ENCODE data around the gene FBXW11.

DNA sequence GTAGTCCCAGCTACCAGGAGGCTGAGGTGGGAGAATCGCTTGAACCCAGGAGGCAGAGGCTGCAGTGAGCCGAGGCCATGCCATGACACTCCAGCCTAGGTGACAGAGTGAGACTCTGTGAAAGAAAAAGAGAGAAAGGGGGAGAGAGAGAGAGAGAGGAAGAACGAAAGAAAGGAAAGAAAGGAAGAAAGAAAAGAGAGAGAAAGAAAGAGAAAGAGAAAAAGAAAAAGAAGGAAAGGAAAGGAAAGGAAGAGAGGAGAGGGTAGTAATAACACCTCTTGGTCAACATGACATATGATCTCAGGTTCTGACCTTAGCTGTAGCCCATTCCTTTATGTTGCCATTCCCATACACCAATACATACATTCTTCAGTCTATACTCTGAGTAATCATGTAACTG lies 14.1 kb downstream of the FBXW11 start:
- TF ChIP-seq, protein P1, sequence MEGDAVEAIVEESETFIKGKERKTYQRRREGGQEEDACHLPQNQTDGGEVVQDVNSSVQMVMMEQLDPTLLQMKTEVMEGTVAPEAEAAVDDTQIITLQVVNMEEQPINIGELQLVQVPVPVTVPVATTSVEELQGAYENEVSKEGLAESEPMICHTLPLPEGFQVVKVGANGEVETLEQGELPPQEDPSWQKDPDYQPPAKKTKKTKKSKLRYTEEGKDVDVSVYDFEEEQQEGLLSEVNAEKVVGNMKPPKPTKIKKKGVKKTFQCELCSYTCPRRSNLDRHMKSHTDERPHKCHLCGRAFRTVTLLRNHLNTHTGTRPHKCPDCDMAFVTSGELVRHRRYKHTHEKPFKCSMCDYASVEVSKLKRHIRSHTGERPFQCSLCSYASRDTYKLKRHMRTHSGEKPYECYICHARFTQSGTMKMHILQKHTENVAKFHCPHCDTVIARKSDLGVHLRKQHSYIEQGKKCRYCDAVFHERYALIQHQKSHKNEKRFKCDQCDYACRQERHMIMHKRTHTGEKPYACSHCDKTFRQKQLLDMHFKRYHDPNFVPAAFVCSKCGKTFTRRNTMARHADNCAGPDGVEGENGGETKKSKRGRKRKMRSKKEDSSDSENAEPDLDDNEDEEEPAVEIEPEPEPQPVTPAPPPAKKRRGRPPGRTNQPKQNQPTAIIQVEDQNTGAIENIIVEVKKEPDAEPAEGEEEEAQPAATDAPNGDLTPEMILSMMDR (IDR thresholded peaks at IDR 0.05): no peak
- no peak for TF ChIP-seq POLR2A (IDR thresholded peaks at IDR 0.05)
- TF ChIP-seq POLR2AphosphoS5 (IDR thresholded peaks at IDR 0.05): no peak
